Ureter (tissue), 1 donor: Measurements from ENCODE around the gene SREK1. TPM values are rescaled to one million over a fixed set of nuclear protein-coding genes. Genes with fewer than 3 reads are reported as not detected.

Experiments
- DNase-seq: peaks from one replicate; pipeline ENCODE4 v3.0.0-alpha.2; 2020; ENCODE audit warnings: low spot score
- total RNA-seq: library from RNA; stranded (reverse); gene quantifications from one replicate; pipeline ENCODE4 v1.2.4, GENCODE V29; 2023
- donor health status: DM: yes; HTN: yes; CAD: no.

The SREK1 gene
- total RNA-seq, 1 donor from 2014 or later: 98.0 TPM

- no peak for DNase-seq
Measured at GRCh38 chr5:66164044-66164790, 20.1 kb downstream of the SREK1 start.

GRCh38 chr5:66168226-66168625 lies 24.1 kb downstream of the SREK1 start:
- DNase-seq: no peak

- no peak for DNase-seq
Measured at GRCh38 chr5:66169534-66169933, 25.4 kb downstream of the SREK1 start.

GRCh38 chr5:66170195-66170919 lies 26.3 kb downstream of the SREK1 start:
- DNase-seq: no peak

GRCh38 chr5:66171349-66172344 lies 27.5 kb downstream of the SREK1 start:
- DNase-seq: no peak

GRCh38 chr5:66174338-66174737 lies 30.2 kb downstream of the SREK1 start:
- no peak for DNase-seq

- no peak for DNase-seq
Measured at GRCh38 chr5:66178799-66179198, 34.7 kb downstream of the SREK1 start.

GRCh38 chr5:66179297-66180051 lies 35.4 kb downstream of the SREK1 start:
- DNase-seq: no peak

GRCh38 chr5:66180282-66181155 lies 36.4 kb downstream of the SREK1 start:
- no peak for DNase-seq

- no peak for DNase-seq
Measured at GRCh38 chr5:66186108-66186507, 42.0 kb downstream of the SREK1 start.

GRCh38 chr5:66193419-66193818 lies 49.3 kb downstream of the SREK1 start:
- DNase-seq: no peak

GRCh38 chr5:66197764-66198405 lies 53.8 kb downstream of the SREK1 start:
- no peak for DNase-seq

- DNase-seq: no peak
Measured at GRCh38 chr5:66198837-66199236, 54.7 kb downstream of the SREK1 start.

- DNase-seq: no peak
Measured at GRCh38 chr5:66203531-66203930, 59.4 kb downstream of the SREK1 start.

GRCh38 chr5:66206465-66206864 lies 62.4 kb downstream of the SREK1 start:
- DNase-seq: no peak

GRCh38 chr5:66207800-66208561 lies 63.9 kb downstream of the SREK1 start:
- no peak for DNase-seq

GRCh38 chr5:66209350-66209749 lies 65.2 kb downstream of the SREK1 start:
- peak; percentile 59 for DNase-seq

GRCh38 chr5:66209794-66210193 lies 65.7 kb downstream of the SREK1 start:
- no peak for DNase-seq

- no peak for DNase-seq
Measured at GRCh38 chr5:66213533-66213932, 69.4 kb downstream of the SREK1 start.
